Fibroblast of pulmonary artery (primary cell): ENCODE results near the gene DUT.

Source experiments
- DNase-seq: peaks from one replicate; pipeline ENCODE4 v3.0.0-alpha.2; 2010; ENCODE audit warnings: low read depth
- H3K4me3 ChIP-seq: replicated peaks from 2 replicates; pipeline ENCODE4 v1.5.1; 2011; ENCODE audit warnings: low read depth, mild to moderate bottlenecking, control low read depth, low read length, moderate library complexity
- CTCF ChIP-seq: IDR thresholded peaks from 2 replicates; pipeline ENCODE4 v1.5.1; 2011; ENCODE audit warnings: mild to moderate bottlenecking, control low read depth, low read length, inconsistent platforms; ENCODE audit errors: missing control alignments

DUT gene

GRCh38 chr15:48292458-48292857 lies 38.8 kb upstream of the DUT start:
- H3K4me3 ChIP-seq: no peak overlapping the region
- DNase-seq: no peak
- no peak for TF ChIP-seq CTCF

- no peak for TF ChIP-seq CTCF
- no peak overlapping the region for H3K4me3 ChIP-seq
- DNase-seq: no peak
Measured at GRCh38 chr15:48297668-48298067, 33.6 kb upstream of the DUT start.

- no peak for DNase-seq
- no peak overlapping the region for H3K4me3 ChIP-seq
- TF ChIP-seq CTCF: no peak
Measured at GRCh38 chr15:48298914-48299313, 32.3 kb upstream of the DUT start.

- no peak for DNase-seq
- no peak overlapping the region for H3K4me3 ChIP-seq
- no peak for TF ChIP-seq CTCF
Measured at GRCh38 chr15:48300038-48300437, 31.2 kb upstream of the DUT start.

GRCh38 chr15:48304398-48304797 lies 26.8 kb upstream of the DUT start:
- no peak for DNase-seq
- no peak overlapping the region for H3K4me3 ChIP-seq
- TF ChIP-seq CTCF: no peak

- TF ChIP-seq CTCF: no peak
- DNase-seq: no peak
- H3K4me3 ChIP-seq: no peak overlapping the region
Measured at GRCh38 chr15:48306639-48307038, 24.6 kb upstream of the DUT start.

GRCh38 chr15:48307586-48307985 lies 23.6 kb upstream of the DUT start:
- H3K4me3 ChIP-seq: no peak overlapping the region
- DNase-seq: no peak
- TF ChIP-seq CTCF: no peak
